GM21423 (cell line): Measurements from ENCODE around the gene CCR7.
A peak's percentile ranks its signal among the peaks of the same experiment; 100 is the strongest.

Experiments used
- ATAC-seq: cut with Tn5 transposase; IDR thresholded peaks from one replicate; pipeline ENCODE4 v1.9.1; 2021; ENCODE audit warnings: mild to moderate bottlenecking, moderate library complexity; ENCODE audit not compliant: unreplicated experiment

CCR7 gene

GRCh38 chr17:40564883-40565768 is at the start of gene CCR7:
Gene CCR7, minus strand, starts transcription at chr17:40565472. Its CDS starts 63 bp downstream, at chr17:40565409.
- ATAC-seq, result no peak

- no peak for ATAC-seq
Measured at GRCh38 chr17:40614431-40615067, 49.3 kb upstream of the CCR7 start.

GRCh38 chr17:40613467-40614154 is 48.3 kb upstream of the CCR7 start:
- no peak for ATAC-seq

- ATAC-seq, result no peak
Measured at GRCh38 chr17:40612599-40613244, 47.5 kb upstream of the CCR7 start.

- no peak for ATAC-seq
Measured at GRCh38 chr17:40611840-40612474, 46.7 kb upstream of the CCR7 start.

- no peak for ATAC-seq
Measured at GRCh38 chr17:40610359-40610758, 45.1 kb upstream of the CCR7 start.

- ATAC-seq, result no peak
Measured at GRCh38 chr17:40608061-40608581, 42.8 kb upstream of the CCR7 start.

GRCh38 chr17:40607641-40608040 is 42.4 kb upstream of the CCR7 start:
- ATAC-seq, result no peak

- ATAC-seq, result no peak
Measured at GRCh38 chr17:40606548-40607353, 41.5 kb upstream of the CCR7 start.

- ATAC-seq, result no peak
Measured at GRCh38 chr17:40605306-40605705, 40.0 kb upstream of the CCR7 start.

- no peak for ATAC-seq
Measured at GRCh38 chr17:40604327-40605080, 39.2 kb upstream of the CCR7 start.

GRCh38 chr17:40602445-40603443 is 37.5 kb upstream of the CCR7 start:
- ATAC-seq, result no peak

GRCh38 chr17:40600486-40601046 is 35.3 kb upstream of the CCR7 start:
- no peak for ATAC-seq

- ATAC-seq, result no peak
Measured at GRCh38 chr17:40599468-40599763, 34.1 kb upstream of the CCR7 start.

- ATAC-seq, result peak; percentile 54
Measured at GRCh38 chr17:40598619-40599467, 33.6 kb upstream of the CCR7 start.

- ATAC-seq, result no peak
Measured at GRCh38 chr17:40598301-40598618, 33.0 kb upstream of the CCR7 start.
